Panc1 (cell line): ENCODE results near the gene FARS2. TPM values are rescaled to one million over a fixed set of nuclear protein-coding genes. Genes with fewer than 3 reads are reported as not detected.

Experiments used
- ATAC-seq: fragments of 200-7000 bp; cut with Tn5 transposase; 2 replicates; pipeline ENCODE4 v1.9.1; 2020; ENCODE audit warnings: mild to moderate bottlenecking, moderate library complexity
- BruUV-seq: library from RNA; stranded (reverse); fragments of 400-500 nt; replicated peaks from 2 replicates; lab custom pipeline; 2021; lab: Mats Ljungman, UMichigan
- CTCF ChIA-PET: fragments of 300-600 bp; sonication (Branson Sonifier 250); formaldehyde crosslinking; loops from one replicate; lab custom pipeline; 2022; ENCODE audit warnings: antibody characterized with exemption; lab: Charles Lee
- POLR2A ChIA-PET: fragments of 300-600 bp; sonication (Branson Sonifier 250); formaldehyde crosslinking; loops from one replicate; lab custom pipeline; 2022; ENCODE audit warnings: antibody characterized with exemption; lab: Charles Lee
- DNase-seq: peaks from one replicate; pipeline ENCODE4 v3.0.0-alpha.2; 2010; ENCODE audit warnings: low read depth, low spot score
- H3K27ac ChIP-seq: 2 replicates; pipeline ENCODE4 v1.5.1; 2011; ENCODE audit warnings: mild to moderate bottlenecking, low read length, inconsistent platforms
- H3K27me3 ChIP-seq: fragments of 200-500 bp; sonication (Bioruptor generic); 2 replicates; pipeline ENCODE4 v1.6.0; 2014; ENCODE audit warnings: low read length, inconsistent platforms; ENCODE audit not compliant: control insufficient read depth, insufficient read depth
- H3K36me3 ChIP-seq: fragments of 200-500 bp; sonication (Bioruptor generic); 2 replicates; pipeline ENCODE4 v1.5.1; 2014; ENCODE audit warnings: inconsistent platforms, mild to moderate bottlenecking, low read length, moderate library complexity; ENCODE audit not compliant: control insufficient read depth, insufficient read depth
- H3K4me1 ChIP-seq: 2 replicates; pipeline ENCODE4 v1.5.1; 2011; ENCODE audit warnings: inconsistent platforms, mild to moderate bottlenecking, low read length, moderate library complexity; ENCODE audit not compliant: control insufficient read depth, insufficient read depth
- H3K4me3 ChIP-seq, 2 experiments: 2 replicates each; pipeline ENCODE4 v1.5.1; 2011 to 2012; ENCODE audit warnings: low read depth in 2 of 2, low read length in 2 of 2, mild to moderate bottlenecking in 2 of 2, inconsistent platforms in 1 of 2, moderate library complexity in 1 of 2
- H3K9me3 ChIP-seq: fragments of 200-500 bp; sonication (Bioruptor generic); 2 replicates; pipeline ENCODE4 v1.5.1; 2014; ENCODE audit warnings: low read depth, mild to moderate bottlenecking, inconsistent platforms, low read length, moderate library complexity; ENCODE audit not compliant: control insufficient read depth, insufficient read depth
- POLR2AphosphoS5 ChIP-seq: IDR thresholded peaks from 2 replicates; pipeline ENCODE4 v1.6.1; 2012; ENCODE audit warnings: mild to moderate bottlenecking, low read depth, low read length, moderate library complexity
- SIN3A ChIP-seq: IDR thresholded peaks from 2 replicates; pipeline ENCODE4 v1.6.1; 2012; ENCODE audit warnings: low read depth, mild to moderate bottlenecking, low read length, moderate library complexity, borderline replicate concordance; ENCODE audit not compliant: insufficient read depth
- TCF7L2 ChIP-seq: IDR thresholded peaks from 2 replicates; pipeline ENCODE4 v1.6.1; 2011; ENCODE audit warnings: mild to moderate bottlenecking, low read depth, low read length, inconsistent platforms
- in situ Hi-C: cut with HindIII; loops from 2 replicates; pipeline ENCODE4 v1.10.0; 2016; ENCODE audit warnings: low sequenced_read_pairs, low pct_unique_long_range_greater_than_20kb
- intact Hi-C: fragments of 100-400 bp; cut with micrococcal nuclease; formaldehyde crosslinking; loops from one replicate; pipeline ENCODE4 v1.10.0; 2022; ENCODE audit not compliant: unreplicated experiment
- total RNA-seq: library from RNA; stranded (reverse); gene quantifications from one replicate; pipeline ENCODE4 v1.2.1, GENCODE V29; 2021; ENCODE audit not compliant: unreplicated experiment
- TF ChIP-seq, protein P1 (sequence below): fragments of 450-650 bp; IDR thresholded peaks from 2 replicates; pipeline ENCODE4 v1.5.1; 2017; ENCODE audit warnings: mild to moderate bottlenecking
- TF ChIP-seq, protein P2 (sequence below), 2 experiments: IDR thresholded peaks; 2 replicates each; pipeline ENCODE4 v1.6.1; 2011 to 2012; ENCODE audit warnings: low read depth in 2 of 2, control low read depth in 1 of 2, low read length in 1 of 2, mild to moderate bottlenecking in 1 of 2, moderate library complexity in 1 of 2; ENCODE audit not compliant: insufficient read depth in 1 of 2

The FARS2 gene
- total RNA-seq, 1 experiment from 2014 or later, result 12.8 TPM

DNA sequence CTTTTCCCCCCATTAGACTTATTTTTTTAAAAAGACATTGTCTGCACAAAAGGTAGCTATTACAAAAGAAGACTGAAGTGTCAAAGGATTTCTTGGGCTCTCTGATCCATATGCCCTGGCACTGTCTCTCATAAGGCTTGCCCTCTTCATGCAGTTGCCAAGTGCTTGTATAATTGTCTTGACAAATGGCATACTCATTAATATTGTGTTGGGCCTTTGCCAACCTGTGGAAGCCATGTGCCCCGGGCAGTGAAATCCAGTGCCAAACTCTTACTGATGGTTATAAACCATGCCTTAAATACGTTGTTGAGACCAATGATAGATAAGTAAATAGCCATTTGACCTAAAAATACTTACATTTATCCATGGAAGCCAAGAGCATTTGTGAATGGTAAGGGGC lies 98.1 kb downstream of the FARS2 start:
- CTCF ChIA-PET, result no interaction called here
- ATAC-seq (no peak), DNase-seq (no peak)
- in situ Hi-C loops, result no loop called here
- Histone ChIP-seq H3K27ac (no peak overlapping the region), H3K9me3 (no peaks in the 10 kb centered on the region), H3K27me3 (no peaks in the 10 kb centered on the region), H3K36me3 (no peaks in the 10 kb centered on the region), H3K4me1 (no peaks in the 10 kb centered on the region), H3K4me3 (no peak overlapping the region)
- POLR2A ChIA-PET, result no interaction called here
- TF ChIP-seq SIN3A (no peak), TCF7L2 (no peak), POLR2AphosphoS5 (no peak)
- TF ChIP-seq, protein P1, sequence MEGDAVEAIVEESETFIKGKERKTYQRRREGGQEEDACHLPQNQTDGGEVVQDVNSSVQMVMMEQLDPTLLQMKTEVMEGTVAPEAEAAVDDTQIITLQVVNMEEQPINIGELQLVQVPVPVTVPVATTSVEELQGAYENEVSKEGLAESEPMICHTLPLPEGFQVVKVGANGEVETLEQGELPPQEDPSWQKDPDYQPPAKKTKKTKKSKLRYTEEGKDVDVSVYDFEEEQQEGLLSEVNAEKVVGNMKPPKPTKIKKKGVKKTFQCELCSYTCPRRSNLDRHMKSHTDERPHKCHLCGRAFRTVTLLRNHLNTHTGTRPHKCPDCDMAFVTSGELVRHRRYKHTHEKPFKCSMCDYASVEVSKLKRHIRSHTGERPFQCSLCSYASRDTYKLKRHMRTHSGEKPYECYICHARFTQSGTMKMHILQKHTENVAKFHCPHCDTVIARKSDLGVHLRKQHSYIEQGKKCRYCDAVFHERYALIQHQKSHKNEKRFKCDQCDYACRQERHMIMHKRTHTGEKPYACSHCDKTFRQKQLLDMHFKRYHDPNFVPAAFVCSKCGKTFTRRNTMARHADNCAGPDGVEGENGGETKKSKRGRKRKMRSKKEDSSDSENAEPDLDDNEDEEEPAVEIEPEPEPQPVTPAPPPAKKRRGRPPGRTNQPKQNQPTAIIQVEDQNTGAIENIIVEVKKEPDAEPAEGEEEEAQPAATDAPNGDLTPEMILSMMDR, result no peak
- TF ChIP-seq, protein P2, sequence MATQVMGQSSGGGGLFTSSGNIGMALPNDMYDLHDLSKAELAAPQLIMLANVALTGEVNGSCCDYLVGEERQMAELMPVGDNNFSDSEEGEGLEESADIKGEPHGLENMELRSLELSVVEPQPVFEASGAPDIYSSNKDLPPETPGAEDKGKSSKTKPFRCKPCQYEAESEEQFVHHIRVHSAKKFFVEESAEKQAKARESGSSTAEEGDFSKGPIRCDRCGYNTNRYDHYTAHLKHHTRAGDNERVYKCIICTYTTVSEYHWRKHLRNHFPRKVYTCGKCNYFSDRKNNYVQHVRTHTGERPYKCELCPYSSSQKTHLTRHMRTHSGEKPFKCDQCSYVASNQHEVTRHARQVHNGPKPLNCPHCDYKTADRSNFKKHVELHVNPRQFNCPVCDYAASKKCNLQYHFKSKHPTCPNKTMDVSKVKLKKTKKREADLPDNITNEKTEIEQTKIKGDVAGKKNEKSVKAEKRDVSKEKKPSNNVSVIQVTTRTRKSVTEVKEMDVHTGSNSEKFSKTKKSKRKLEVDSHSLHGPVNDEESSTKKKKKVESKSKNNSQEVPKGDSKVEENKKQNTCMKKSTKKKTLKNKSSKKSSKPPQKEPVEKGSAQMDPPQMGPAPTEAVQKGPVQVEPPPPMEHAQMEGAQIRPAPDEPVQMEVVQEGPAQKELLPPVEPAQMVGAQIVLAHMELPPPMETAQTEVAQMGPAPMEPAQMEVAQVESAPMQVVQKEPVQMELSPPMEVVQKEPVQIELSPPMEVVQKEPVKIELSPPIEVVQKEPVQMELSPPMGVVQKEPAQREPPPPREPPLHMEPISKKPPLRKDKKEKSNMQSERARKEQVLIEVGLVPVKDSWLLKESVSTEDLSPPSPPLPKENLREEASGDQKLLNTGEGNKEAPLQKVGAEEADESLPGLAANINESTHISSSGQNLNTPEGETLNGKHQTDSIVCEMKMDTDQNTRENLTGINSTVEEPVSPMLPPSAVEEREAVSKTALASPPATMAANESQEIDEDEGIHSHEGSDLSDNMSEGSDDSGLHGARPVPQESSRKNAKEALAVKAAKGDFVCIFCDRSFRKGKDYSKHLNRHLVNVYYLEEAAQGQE (IDR thresholded peaks at IDR 0.05; ENCODE audit: insufficient read depth in 1 of 2, low read depth in 2 of 2, low read length in 1 of 2), result no peak
- intact Hi-C loops, result no loop called here
- BruUV-seq, result no TSS peak

DNA sequence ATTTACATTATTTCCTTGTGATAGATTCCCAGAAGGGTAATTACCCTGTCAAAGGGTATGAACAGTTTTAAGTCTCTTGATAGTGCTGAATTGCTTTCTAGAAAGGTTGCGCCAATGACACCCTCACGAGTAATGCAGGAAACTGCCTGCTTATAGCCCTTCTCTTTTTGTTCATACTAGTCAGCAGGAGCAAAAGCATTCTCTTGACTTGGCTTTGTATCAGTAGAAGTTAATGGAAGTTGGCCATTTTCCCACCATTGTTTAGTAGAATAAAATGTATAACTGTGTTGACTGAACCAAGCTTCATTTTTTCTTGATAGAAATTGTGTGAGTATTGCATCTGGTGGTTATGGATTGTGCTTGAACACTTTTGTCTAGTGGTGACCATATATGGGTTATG lies 100.1 kb downstream of the FARS2 start:
- Histone ChIP-seq H3K27ac (no peak overlapping the region), H3K27me3 (no peaks in the 10 kb centered on the region), H3K4me1 (no peaks in the 10 kb centered on the region), H3K9me3 (no peaks in the 10 kb centered on the region), H3K4me3 (no peak overlapping the region), H3K36me3 (no peaks in the 10 kb centered on the region)
- TF ChIP-seq POLR2AphosphoS5 (no peak), TCF7L2 (no peak), SIN3A (no peak)
- TF ChIP-seq, protein P2 (IDR thresholded peaks at IDR 0.05; ENCODE audit: insufficient read depth in 1 of 2, low read depth in 2 of 2, low read length in 1 of 2), result no peak
- TF ChIP-seq, protein P1, result no peak
- intact Hi-C loops, result no loop called here
- no TSS peak for BruUV-seq
- ChIA-PET CTCF (no interaction called here), POLR2A (no interaction called here)
- no peak for DNase-seq
- no peak for ATAC-seq
- in situ Hi-C loops, result no loop called here
